Nephron progenitor cell (in vitro differentiated cells): Measurements from ENCODE around the gene FTSJ1.
A peak's percentile ranks its signal among the peaks of the same experiment; 100 is the strongest.

Experiments
- DNase-seq: peaks from one replicate; pipeline ENCODE4 v3.0.0; 2021
- H3K27ac Mint-ChIP-seq: 2 replicates; pipeline ENCODE4 v1.8.0; 2021; ENCODE audit warnings: mild to moderate bottlenecking, moderate library complexity, mixed read lengths
- H3K27me3 Mint-ChIP-seq: 2 replicates; pipeline ENCODE4 v1.8.0; 2021; ENCODE audit warnings: mild to moderate bottlenecking, low read depth, mixed read lengths; ENCODE audit not compliant: poor library complexity
- H3K36me3 Mint-ChIP-seq: 2 replicates; pipeline ENCODE4 v1.8.0; 2021; ENCODE audit warnings: low read depth, mixed read lengths
- H3K4me1 Mint-ChIP-seq: 2 replicates; pipeline ENCODE4 v1.8.0; 2021; ENCODE audit warnings: mixed read lengths
- H3K4me3 Mint-ChIP-seq: 2 replicates; pipeline ENCODE4 v1.8.0; 2021; ENCODE audit warnings: mild to moderate bottlenecking, moderate library complexity, mixed read lengths
- H3K9me3 Mint-ChIP-seq: 2 replicates; pipeline ENCODE4 v1.8.0; 2021; ENCODE audit warnings: mild to moderate bottlenecking, moderate library complexity, mixed read lengths
- TF ChIP-seq, protein P1 (sequence below): fragments of 200-600 bp; sonication (generic); IDR thresholded peaks from 2 replicates; pipeline ENCODE4 v1.5.0; 2021; ENCODE audit warnings: antibody characterized with exemption

Gene FTSJ1

DNA sequence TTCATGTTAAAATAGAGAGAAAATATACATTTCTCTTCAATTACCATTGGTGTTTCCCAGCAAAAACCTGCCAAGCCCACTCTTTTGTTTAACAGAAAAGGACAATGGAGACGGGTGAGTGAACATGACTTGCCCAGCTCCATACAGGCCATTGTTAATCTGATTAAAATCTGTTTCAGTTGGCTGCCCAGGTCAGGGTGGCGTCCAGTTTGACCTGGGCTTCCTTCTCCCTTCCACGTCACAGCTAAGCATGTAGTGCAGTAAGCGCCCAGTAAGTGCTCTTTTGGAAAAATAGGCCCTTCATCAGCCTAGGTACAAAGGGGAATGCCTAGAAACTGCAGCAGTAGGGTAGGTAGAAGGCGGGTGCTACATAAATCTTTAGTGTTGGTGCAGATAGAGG is 31.2 kb downstream of the FTSJ1 start:
- Mint-ChIP-seq H3K27me3 (peaks cover 7% of the 10 kb centered on the region), H3K4me3 (peak overlapping the region; percentile 66), H3K9me3 (peaks cover 59% of the 10 kb centered on the region), H3K4me1 (peaks cover 8% of the 10 kb centered on the region), H3K27ac (no peak overlapping the region), H3K36me3 (no peaks in the 10 kb centered on the region)
- TF ChIP-seq, protein P1, sequence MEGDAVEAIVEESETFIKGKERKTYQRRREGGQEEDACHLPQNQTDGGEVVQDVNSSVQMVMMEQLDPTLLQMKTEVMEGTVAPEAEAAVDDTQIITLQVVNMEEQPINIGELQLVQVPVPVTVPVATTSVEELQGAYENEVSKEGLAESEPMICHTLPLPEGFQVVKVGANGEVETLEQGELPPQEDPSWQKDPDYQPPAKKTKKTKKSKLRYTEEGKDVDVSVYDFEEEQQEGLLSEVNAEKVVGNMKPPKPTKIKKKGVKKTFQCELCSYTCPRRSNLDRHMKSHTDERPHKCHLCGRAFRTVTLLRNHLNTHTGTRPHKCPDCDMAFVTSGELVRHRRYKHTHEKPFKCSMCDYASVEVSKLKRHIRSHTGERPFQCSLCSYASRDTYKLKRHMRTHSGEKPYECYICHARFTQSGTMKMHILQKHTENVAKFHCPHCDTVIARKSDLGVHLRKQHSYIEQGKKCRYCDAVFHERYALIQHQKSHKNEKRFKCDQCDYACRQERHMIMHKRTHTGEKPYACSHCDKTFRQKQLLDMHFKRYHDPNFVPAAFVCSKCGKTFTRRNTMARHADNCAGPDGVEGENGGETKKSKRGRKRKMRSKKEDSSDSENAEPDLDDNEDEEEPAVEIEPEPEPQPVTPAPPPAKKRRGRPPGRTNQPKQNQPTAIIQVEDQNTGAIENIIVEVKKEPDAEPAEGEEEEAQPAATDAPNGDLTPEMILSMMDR: no peak
- no peak for DNase-seq

DNA sequence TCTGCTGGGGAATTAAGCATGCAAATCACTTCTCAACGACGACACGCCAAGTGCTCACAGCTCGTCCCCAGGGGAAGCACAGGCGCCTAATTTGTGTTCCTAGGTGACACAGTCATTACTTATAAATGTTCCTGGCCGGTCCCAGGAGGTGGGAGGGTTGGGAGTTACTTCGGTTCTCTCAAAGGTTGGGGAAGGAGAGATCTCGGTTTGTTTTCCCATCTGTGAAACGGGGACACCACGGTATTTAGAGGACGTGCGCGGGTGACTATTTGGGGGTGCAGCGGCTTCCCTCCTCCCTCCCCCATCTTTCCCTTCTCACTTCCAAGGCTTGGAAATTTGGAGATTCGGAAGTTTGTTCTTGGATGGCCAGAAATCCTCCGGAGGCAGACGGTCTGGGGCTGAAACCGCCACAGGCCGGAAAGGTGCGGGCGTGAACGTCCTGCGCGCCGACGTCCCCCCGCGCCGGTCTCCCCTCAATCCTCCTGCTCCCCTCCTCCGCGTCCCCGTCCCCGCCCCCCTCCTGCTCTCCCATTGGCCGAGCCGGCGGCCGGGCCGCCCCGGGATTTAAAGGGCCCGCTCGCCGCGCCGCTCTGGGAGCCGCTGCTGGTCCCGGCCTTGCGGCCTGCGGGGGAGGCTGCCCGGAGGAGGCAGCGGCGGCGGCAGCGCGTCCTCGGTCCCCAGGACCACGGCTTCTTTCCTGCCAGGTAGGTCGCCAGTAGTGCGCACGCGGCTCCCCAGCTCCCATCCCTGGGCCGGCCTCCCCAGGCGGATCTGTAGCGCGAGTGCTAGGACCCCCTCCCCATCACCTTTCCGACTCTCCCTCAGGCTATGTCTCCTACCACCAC is 32.6 kb downstream of the FTSJ1 start, which contains the start of gene PORCN:
Gene PORCN (plus strand): TSS at position 593 of the 845 bp plus-strand sequence. CDS start 829 bp downstream, outside the sequence.
- peaks cover 6% of the 10 kb centered on the region for H3K36me3 Mint-ChIP-seq

DNA sequence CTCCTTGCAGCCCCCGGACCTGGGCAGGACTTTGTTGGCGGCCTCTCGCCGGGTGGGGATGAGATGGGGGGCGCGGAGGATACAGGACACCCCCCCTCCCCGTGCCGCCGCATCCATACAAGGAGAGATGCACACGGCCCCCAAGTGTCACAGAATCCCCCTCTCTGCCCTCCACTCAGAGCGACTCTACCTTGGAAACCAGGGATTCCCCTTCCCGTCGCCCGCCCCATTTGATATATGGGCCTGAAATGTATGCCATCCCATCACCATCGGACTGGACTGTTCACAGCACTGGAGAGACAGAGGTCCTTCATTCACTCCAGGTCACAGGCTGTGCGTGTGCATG is 33.2 kb downstream of the FTSJ1 start:
- Mint-ChIP-seq H3K4me1 (peaks cover 13% of the 10 kb centered on the region), H3K4me3 (peak overlapping the region; percentile 90), H3K36me3 (peaks cover 7% of the 10 kb centered on the region), H3K27me3 (peaks cover 10% of the 10 kb centered on the region), H3K9me3 (peaks cover 50% of the 10 kb centered on the region), H3K27ac (no peak overlapping the region)
- TF ChIP-seq, protein P1: no peak
- DNase-seq: no peak

More for the DNA sequence above, 32.6 kb downstream of the FTSJ1 start, which contains the start of gene PORCN:
- TF ChIP-seq, protein P1: no peak
- H3K4me1 Mint-ChIP-seq: peaks cover 12% of the 10 kb centered on the region
- H3K4me3 Mint-ChIP-seq: peak within 1 kb of the TSS; percentile 90
- peak; percentile 82 for DNase-seq
- no peak within 1 kb of the TSS for H3K27ac Mint-ChIP-seq
- peaks cover 55% of the 10 kb centered on the region for H3K9me3 Mint-ChIP-seq
- H3K27me3 Mint-ChIP-seq: peaks cover 7% of the 10 kb centered on the region

DNA sequence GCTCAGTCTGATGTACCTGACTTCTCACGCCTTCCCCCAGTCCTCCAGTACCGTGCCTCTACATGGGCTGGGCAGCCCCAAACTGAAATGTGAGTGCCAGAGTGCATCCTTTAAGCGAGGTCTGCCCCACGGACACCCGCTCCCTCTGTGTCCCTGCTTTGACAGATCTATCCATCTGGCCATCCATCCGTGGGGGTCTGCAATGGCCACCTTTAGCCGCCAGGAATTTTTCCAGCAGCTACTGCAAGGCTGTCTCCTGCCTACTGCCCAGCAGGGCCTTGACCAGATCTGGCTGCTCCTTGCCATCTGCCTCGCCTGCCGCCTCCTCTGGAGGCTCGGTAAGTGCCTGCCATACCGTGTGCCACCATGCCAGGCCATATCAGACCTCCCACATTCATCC is 33.6 kb downstream of the FTSJ1 start:
- no peak overlapping the region for H3K27ac Mint-ChIP-seq
- DNase-seq: no peak
- H3K36me3 Mint-ChIP-seq: peaks cover 7% of the 10 kb centered on the region
- TF ChIP-seq, protein P1: no peak
- peaks cover 10% of the 10 kb centered on the region for H3K27me3 Mint-ChIP-seq
- H3K4me1 Mint-ChIP-seq: peaks cover 13% of the 10 kb centered on the region
- peaks cover 52% of the 10 kb centered on the region for H3K9me3 Mint-ChIP-seq
- peak overlapping the region; percentile 90 for H3K4me3 Mint-ChIP-seq

DNA sequence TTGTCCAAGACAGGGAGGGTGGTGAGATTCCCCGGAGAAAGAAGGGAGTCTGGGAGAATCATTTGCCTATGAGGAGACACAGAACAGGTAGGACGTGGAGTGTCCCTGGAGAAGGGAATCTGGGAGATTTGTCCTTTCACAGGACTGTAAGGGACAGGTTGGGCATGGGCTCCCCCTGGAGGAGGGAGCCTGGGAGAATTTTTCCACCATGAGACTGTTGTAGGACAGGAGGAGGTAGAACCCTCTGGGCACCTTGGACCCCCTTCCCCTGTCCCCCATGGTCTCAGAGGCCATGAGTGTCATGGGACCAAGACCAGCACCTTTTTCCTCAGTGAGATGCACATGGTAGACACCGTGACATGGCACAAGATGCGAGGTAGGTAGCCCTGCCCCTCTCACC is 35.6 kb downstream of the FTSJ1 start:
- no peak for DNase-seq
- no peak overlapping the region for H3K27ac Mint-ChIP-seq

More for the DNA sequence above, 35.6 kb downstream of the FTSJ1 start:
- peaks cover 63% of the 10 kb centered on the region for H3K9me3 Mint-ChIP-seq
- H3K27me3 Mint-ChIP-seq: peaks cover 14% of the 10 kb centered on the region
- no peak overlapping the region for H3K4me3 Mint-ChIP-seq
- TF ChIP-seq, protein P1: no peak
- H3K36me3 Mint-ChIP-seq: peaks cover 7% of the 10 kb centered on the region
- H3K4me1 Mint-ChIP-seq: peaks cover 13% of the 10 kb centered on the region
